Measurements from ENCODE around the gene LAMA3. TPM values are rescaled to one million over a fixed set of nuclear protein-coding genes. Genes with fewer than 3 reads are reported as not detected.
A peak's percentile ranks its signal among the peaks of the same experiment; 100 is the strongest.

Gene LAMA3
- total RNA-seq: 10 to 100 TPM in 1 of 2 donors, 1 to 10 TPM in 1; 9.3 to 21.1 TPM

GRCh38 chr18:23689031-23689615 is at the start of gene LAMA3:
Gene LAMA3 (plus strand): TSS chr18:23689453. CDS start chr18:23689684, 231 bp downstream.
- H3K9me3 ChIP-seq: no peaks in the 10 kb centered on the region
- intact Hi-C loops (cut with DNase I): no loop called here
- H3K4me1 ChIP-seq: peaks cover 18% of the 10 kb centered on the region
- WGBS, 2 donors: 0% methylated on average over 7 to 31 of the region's 45 CpGs
- H3K4me3 ChIP-seq: peak within 1 kb of the TSS; percentile 41 to 51
- TF ChIP-seq CTCF (IDR thresholded peaks at IDR 0.05): peak in 3 of 7 experiments; percentile 12 to 31 (median 13)
- TF ChIP-seq POLR2A (IDR thresholded peaks at IDR 0.05): peak in 2 of 3 donors; percentile 26 to 48
- H3K27ac ChIP-seq: peak within 1 kb of the TSS in 3 of 4 donors; percentile 3 to 16 (median 3)
- ATAC-seq: peak; percentile 85
- DNase-seq: peak; percentile 45 to 78 (median 58)
- H3K36me3 ChIP-seq (replicated peaks in 1 of 2; ENCODE audit: insufficient read depth in 1 of 2, low read depth in 2 of 2): no peaks in the 10 kb centered on the region
- H3K27me3 ChIP-seq: no peaks in the 10 kb centered on the region

- DNase-seq (no peak), ATAC-seq (no peak)
- H3K27me3 ChIP-seq: no peaks in the 10 kb centered on the region
- no peak overlapping the region for H3K4me3 ChIP-seq
- TF ChIP-seq CTCF (IDR thresholded peaks at IDR 0.05) (peak in 2 of 7 experiments; percentile 26 to 29), POLR2A (IDR thresholded peaks at IDR 0.05) (no peak)
- H3K27ac ChIP-seq: no peak overlapping the region
- no peaks in the 10 kb centered on the region for H3K4me1 ChIP-seq
- H3K36me3 ChIP-seq (replicated peaks in 1 of 2; ENCODE audit: insufficient read depth in 1 of 2, low read depth in 2 of 2): no peaks in the 10 kb centered on the region
- intact Hi-C loops (cut with DNase I): no loop called here
- no peaks in the 10 kb centered on the region for H3K9me3 ChIP-seq
- WGBS, 2 donors: 82 to 83% methylated on average over 2 of the region's 2 CpGs
Measured at GRCh38 chr18:23640052-23640451, 49.2 kb upstream of the LAMA3 start.

GRCh38 chr18:23641143-23641720 is 48.0 kb upstream of the LAMA3 start:
- Histone ChIP-seq H3K36me3 (replicated peaks in 1 of 2; ENCODE audit: insufficient read depth in 1 of 2, low read depth in 2 of 2) (no peaks in the 10 kb centered on the region), H3K4me3 (no peak overlapping the region), H3K4me1 (no peaks in the 10 kb centered on the region), H3K27me3 (no peaks in the 10 kb centered on the region), H3K27ac (no peak overlapping the region), H3K9me3 (no peaks in the 10 kb centered on the region)
- TF ChIP-seq POLR2A (IDR thresholded peaks at IDR 0.05) (no peak), CTCF (IDR thresholded peaks at IDR 0.05) (no peak)
- WGBS, 2 donors: 85% methylated on average over 4 to 8 of the region's 11 CpGs
- DNase-seq: no peak
- no peak for ATAC-seq
- intact Hi-C loops (cut with DNase I): no loop called here

GRCh38 chr18:23641937-23642666 is 47.2 kb upstream of the LAMA3 start:
- Histone ChIP-seq H3K36me3 (replicated peaks in 1 of 2; ENCODE audit: insufficient read depth in 1 of 2, low read depth in 2 of 2) (no peaks in the 10 kb centered on the region), H3K27me3 (no peaks in the 10 kb centered on the region), H3K4me3 (no peak overlapping the region), H3K27ac (no peak overlapping the region), H3K4me1 (no peaks in the 10 kb centered on the region), H3K9me3 (no peaks in the 10 kb centered on the region)
- 91 to 93% methylated on average over 8 to 11 of the region's 11 CpGs for WGBS, 2 donors
- ATAC-seq (no peak), DNase-seq (no peak)
- intact Hi-C loops (cut with DNase I): no loop called here
- TF ChIP-seq CTCF (IDR thresholded peaks at IDR 0.05) (no peak), POLR2A (IDR thresholded peaks at IDR 0.05) (no peak)
